Prostate gland (tissue), 2 donors: ENCODE data around the gene PTPRU.

Source experiments
- CTCF ChIP-seq, 4 experiments: fragments of 200-600 bp in 2 of 4; fragments of 450-650 bp in 2 of 4; sonication (generic) in 2 of 4; IDR thresholded peaks; 1 replicate in 3 of 4; 2 replicates in 1 of 4; pipeline ENCODE4 v1.5.1; 2016 to 2019; ENCODE audit warnings: antibody characterized with exemption in 4 of 4, mild to moderate bottlenecking in 2 of 4, moderate library complexity in 2 of 4
- POLR2A ChIP-seq: fragments of 450-650 bp; IDR thresholded peaks from one replicate; pipeline ENCODE4 v1.6.1; 2016; ENCODE audit warnings: antibody characterized with exemption, mild to moderate bottlenecking
- POLR2AphosphoS5 ChIP-seq: sonication (generic); formaldehyde crosslinking; IDR thresholded peaks from one replicate; pipeline ENCODE4 v1.6.1; 2017; ENCODE audit warnings: antibody characterized with exemption

- no peak for TF ChIP-seq CTCF (IDR thresholded peaks at IDR 0.05)
- TF ChIP-seq POLR2A = no peak
- no peak for TF ChIP-seq POLR2AphosphoS5
Observed at GRCh38 chr1:29230204-29230552, 6.1 kb upstream of the PTPRU start.
